HG03378 (cell line): ENCODE results near the gene L3MBTL4.
"Not testable (repeated sequence)": the region's sequence is repeated elsewhere in the genome, so short reads cannot be mapped to it uniquely, and the experiment has no call there.

Source experiments
- ATAC-seq: cut with Tn5 transposase; IDR thresholded peaks from one replicate; pipeline ENCODE4 v1.9.1; 2021; ENCODE audit warnings: mild to moderate bottlenecking, moderate library complexity; ENCODE audit not compliant: unreplicated experiment

Gene L3MBTL4

DNA sequence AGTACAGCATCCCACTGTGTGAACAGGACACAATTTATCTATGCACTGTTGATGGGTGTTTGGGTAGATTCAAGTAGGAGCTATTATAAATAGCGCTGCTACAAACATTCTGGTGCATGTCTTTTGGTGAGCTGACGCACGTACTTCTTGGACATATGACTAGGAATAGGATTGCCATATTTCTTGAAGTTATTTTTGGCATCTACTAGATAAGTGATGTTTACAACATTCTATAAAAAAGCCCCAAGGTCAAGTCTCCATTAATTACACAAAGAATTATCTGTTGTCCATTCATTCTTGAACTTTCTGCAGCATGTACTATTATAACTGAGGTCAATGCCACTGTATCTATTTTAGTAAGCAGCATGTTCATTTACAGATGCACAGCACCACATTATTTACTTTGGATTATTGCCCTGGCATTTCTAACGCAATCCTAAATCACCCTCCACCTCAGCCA, 293.9 kb downstream of the L3MBTL4 start:
- no peak for ATAC-seq

DNA sequence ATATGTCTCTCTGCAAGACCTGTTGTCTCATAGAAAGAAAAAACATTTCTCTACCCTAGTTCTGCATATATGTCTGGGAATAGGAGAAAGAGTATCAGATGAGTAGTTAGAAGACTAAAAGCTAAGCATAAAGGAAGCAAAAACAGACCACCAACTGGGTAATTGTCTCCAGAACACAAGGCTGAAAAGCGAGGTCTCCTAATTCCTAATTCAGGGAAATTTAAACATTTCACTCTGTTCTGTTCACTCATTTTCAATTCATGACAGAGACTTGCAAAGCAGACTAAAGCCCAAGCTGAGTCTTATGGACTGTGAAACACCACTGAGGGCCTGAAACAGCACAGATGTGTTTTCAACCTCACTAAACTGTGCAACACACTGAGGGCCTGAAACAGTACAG, 294.9 kb downstream of the L3MBTL4 start:
- no peak for ATAC-seq

DNA sequence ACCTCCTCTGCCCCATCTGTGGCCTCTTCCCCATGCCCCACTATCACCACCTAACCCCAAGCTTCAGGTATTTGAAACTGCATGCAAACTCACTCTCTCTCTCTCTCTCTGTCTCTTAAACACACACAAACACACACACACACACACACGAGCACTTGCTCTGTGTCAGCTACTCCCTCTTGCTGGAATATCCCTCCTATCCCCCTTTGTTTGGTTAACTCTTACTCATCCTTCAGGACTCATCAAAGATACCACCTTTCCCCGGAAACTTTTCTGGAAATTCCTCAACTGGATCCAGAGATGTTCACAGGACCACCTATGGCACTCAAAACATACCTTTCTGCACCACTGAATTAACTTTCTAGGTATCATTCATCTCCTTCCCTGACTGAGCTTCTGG, 296.6 kb downstream of the L3MBTL4 start:
- ATAC-seq = no peak

DNA sequence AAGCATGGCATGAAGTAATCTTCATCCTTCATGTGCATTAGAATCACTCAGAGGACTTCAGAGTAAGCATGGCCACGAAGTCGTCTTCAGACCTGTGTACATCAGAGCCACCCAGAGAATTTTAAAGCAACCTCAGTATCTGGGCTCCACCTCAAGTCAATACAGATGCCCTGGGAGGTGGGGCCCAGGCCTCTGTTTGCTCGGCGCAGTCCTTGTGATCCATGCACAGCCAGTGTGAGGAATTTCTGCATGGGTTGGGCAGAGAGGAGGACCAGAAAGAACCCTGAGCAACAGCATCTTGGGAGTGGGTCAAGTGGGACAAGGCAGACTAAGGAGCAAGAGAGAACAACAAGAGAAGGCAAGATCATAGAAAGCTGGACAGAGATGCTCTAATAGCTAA, 299.0 kb downstream of the L3MBTL4 start:
- ATAC-seq = no peak

DNA sequence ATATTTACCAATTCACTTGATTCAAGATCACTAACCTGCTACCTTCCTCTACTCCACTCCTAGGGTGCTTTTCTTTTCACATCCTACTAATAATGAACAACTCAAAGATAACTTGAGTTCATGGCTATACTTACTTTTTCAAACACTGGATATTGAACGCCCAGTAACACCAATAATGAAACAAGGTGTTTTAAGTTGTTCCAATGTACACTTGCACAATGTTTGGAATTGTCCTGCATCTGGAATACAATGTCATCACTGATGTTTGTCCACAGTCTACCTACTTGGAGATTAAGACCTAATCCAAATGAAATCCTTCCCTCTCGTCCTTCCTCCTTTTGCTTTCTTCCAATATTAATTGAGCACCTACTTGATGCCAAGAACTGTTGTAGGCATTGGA, 301.1 kb downstream of the L3MBTL4 start:
- ATAC-seq = no peak

DNA sequence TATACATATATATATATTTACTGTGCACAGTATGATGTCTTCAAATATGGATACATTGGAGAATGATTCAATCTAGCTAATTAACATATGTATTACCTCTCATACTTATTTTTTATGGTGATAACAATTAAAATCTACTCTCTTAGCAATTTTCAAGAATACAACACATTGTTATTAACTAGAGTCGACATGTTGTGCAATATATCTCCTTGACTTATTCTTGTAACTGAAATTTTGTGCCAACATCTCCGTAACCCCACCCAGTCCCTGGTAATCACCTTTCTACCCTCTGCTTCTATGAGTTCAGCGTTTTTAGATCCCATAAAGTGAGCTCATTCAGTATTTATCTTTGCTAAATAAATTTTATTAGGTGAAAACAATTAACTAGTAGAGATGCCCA, 303.0 kb downstream of the L3MBTL4 start:
- ATAC-seq = no peak

DNA sequence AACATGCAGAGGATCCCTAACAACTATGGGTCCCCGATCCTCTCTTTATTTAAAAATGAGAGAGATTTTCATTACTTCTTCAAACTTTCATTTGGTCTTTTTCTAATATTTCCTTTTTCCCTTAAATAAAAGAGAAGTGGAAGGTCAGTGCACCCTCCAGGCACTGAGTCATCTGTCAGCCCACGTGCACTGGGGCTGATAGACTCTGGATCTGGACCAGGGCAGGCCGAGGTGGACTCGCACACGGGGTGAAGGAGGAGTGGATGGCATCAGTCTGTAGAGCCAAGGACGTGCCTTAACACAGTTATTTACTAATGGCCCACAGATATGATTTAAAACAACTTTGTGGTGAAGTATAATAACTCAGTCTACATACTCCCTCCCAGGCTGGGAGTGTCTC, 305.0 kb downstream of the L3MBTL4 start:
- no peak for ATAC-seq

DNA sequence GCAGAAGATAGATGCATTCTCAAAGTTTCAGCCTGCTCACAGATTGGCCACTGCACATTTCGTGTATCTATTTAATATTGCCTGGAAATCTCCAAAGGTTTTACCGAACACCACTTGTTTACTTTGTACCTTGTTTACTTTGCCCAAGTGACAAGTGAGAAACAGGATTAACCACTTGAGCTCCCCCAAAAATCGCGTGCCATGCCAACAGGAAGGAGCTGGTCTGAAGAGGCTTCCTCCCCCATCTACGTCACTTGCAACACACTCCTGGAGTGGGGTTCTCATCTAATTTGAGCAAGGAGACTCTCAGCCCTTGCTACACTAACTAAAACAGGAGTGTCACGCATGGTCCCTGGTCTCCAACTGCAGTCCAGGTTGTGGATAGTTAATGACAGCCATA, 306.9 kb downstream of the L3MBTL4 start:
- no peak for ATAC-seq

DNA sequence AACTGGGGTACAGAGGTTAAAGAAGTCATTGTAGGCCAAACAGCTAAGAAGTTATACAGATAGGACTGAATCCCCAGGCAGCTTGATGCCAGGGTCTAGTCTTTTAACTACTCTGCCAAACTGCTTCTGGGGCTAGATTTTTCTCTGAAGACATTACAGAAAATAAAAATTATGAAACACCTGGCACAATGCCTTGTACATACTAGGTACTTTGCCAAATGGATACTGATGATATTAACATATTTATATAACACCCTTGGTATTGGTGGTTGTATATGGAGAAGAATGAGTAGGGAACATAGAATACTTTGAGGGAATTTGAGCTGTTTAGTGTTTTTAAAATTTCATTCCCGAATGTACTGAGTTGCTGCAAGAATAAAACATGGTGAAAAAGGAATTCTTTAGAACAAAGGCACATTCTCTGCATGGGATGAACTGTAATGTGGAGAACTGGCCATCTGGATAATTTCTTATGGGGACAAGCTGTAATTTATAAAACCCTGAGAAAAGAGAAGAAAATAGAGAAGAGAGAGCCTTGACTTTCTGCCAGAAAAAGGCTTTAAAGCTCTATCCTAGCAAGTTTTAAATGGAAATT, 308.5 kb downstream of the L3MBTL4 start:
- no peak for ATAC-seq

DNA sequence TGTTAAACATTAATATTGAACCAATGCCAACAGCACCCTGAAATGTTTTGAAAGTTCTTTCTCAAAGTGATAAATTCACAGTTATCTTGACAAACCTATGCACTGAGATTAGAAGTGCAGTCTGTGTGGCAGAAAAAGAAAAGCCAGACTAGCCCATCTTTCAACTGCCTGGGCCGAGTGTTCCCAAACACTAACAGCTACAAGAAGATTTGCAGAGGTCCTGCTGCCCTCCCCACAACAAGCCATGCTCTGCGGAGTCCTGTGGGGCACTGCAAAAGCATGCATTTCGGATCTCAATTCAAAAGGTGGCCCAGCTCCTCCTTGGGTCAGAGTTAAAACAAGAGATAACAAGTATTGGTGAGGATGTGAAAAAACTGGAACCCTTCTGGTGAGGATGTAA, 311.0 kb downstream of the L3MBTL4 start:
- no peak for ATAC-seq

DNA sequence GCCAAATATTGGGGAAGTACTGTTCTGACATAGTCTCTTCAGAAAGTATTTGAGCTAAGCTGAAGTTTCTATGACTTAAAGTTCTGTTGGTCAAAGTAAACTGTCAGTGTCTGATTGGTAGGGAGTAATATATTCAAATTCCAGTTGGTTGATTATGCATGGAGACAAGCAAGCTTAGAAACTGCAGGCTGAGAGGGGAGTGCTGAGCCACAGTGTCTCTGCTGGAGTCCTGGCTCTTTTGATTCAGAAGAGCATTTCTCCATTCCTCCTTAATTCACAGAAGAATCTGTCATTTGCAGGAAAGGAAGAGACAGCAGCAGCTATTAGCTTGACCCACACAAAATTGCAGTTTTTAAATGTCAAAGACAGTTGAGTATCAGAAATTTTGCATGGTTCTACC, 318.0 kb downstream of the L3MBTL4 start:
- no peak for ATAC-seq

DNA sequence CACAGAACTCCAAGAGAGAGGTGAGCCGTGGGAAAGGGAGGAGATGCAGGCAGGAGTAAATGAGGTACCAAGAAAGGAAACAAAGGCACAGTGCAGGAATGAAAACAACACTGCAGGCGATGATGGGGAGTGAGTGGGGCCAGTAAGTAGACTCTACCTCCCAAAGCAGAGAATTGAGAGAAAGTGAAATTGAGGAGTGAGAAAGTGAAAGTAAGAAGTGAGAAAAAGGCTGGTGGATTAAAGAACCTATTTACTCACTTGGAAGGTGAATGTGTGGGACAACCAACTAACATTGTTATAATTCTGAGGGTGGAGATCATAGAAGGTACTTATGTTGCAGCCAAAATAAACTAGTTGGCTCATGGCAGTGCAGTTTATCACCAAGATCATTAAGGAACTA, 326.3 kb downstream of the L3MBTL4 start:
- no peak for ATAC-seq

DNA sequence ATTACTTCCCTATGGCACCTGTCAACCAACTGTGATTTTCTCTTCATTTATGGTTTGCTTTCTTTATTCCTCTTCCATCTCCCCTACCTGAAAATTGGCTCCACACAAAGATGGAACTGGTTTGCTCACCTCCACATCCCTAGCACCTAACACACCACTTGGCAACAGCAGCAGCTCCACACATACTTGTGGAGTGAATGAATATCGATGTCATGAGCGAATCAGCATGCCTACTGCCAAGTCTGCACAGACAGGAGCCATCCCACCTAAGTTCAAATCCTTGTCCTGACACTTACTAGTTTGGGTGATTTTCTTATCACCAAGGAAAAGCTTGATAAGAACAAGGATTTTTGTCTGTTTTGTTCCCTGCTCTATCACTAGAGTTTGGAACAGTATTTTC, 328.0 kb downstream of the L3MBTL4 start:
- no peak for ATAC-seq

DNA sequence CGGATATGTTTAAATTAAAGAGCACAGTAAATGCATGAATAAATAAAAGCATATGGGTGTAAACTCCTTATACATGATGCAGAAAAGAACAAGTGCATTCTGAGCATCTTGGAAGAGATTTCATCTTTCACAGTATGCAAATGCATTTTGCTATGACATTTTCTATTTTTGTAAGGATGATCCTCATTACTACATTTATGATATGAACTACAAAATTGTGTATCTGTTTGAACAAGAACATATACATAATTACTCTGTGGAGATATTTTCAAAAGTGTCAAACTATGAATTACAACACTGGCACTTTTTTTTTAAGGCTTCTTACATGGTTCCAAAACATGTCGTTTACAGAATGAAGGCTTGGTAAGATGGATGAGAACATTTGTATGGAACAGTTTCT, 335.3 kb downstream of the L3MBTL4 start:
- no peak for ATAC-seq

DNA sequence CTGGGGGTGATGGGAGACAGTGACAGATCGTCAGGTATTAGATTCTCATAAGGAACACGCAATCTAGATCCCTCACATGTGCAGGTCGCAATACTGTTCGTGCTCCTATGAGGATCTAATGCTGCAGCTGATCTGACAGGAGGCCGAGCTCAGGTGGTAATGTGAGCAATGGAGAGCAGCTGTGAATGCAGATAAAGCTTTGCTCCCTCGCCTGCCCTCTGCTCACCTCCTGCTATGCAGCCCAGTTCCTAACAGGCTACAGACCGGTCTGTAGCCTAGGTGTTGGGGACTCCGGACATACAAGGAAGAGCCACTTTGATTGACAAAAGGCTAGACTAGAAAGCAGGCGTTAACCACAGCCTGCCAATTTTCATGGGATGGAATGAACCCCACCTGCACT, 335.8 kb downstream of the L3MBTL4 start:
- no peak for ATAC-seq

DNA sequence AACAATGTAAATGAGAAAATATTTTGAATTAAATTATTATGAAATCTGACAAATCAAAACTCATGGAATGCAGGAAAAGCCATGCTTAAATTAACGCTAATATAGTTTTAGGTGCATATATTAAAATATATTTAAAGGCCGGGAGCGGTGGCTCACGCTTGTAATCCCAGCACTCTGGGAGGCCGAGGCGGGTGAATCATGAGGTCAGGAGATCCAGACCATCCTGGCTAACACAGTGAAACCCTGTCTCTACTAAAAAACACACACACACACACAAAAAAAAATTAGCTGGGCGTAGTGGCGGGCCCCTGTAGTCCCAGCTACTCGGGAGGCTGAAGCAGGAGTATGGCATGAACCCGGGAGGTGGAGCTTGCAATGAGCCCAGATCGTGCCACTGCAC, 342.3 kb downstream of the L3MBTL4 start:
- not testable (repeated sequence) for ATAC-seq

DNA sequence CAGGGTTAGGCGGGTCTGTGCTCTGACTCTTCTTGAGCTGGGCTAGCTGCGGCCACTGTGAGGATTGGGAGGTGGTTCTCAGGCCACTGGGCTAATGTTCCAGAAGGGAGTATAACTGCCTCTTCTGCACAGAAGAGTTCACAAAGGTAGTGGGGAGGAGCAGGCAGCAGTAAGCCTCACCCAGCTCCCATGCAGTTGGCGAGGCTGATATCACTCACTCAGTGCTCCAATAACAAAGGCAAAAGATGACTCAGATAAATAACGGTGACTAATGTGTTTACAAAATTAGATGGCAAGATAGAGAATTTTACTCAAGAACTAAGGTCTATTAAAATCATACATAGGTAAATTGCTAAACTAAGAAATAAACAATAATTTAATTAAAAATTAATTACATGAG, 345.2 kb downstream of the L3MBTL4 start:
- no peak for ATAC-seq

DNA sequence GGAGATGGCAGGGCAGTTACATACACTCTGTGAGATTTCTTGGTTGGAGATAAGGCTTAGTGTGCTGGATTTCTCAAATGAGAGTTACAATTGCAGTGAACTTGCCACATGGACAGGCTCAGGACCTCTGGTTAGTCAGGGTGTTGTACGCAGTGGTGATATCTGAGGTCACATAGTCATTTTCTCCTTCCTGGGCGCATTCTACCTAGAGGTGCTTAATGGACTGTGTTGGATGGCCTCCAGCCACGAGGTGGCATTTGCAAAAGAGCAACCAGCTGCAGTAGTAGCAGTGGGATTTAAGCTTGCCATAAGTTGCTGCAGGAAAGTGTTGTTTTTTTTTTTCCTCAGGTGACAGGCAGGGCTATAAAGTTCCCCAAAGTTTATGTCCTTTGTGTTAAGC, 345.6 kb downstream of the L3MBTL4 start:
- no peak for ATAC-seq

DNA sequence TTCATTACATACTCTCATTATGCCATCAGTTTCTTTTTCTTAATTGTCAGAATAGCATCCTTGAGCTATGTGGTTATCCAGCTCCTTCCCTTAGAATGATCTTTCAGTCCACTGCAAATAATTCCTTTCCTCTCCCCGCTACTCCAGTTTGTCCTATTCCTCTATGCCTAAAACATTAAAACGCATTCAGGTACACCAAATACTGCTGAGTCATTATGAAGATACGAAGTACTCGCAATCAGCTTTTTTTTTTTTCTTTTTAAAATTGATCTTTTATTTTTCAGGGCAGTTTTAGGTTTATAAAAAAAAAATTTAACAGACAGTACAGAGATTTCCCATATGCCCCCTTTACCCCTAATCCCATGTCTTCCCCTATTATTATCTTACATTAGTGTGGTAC, 354.6 kb downstream of the L3MBTL4 start:
- ATAC-seq = no peak

DNA sequence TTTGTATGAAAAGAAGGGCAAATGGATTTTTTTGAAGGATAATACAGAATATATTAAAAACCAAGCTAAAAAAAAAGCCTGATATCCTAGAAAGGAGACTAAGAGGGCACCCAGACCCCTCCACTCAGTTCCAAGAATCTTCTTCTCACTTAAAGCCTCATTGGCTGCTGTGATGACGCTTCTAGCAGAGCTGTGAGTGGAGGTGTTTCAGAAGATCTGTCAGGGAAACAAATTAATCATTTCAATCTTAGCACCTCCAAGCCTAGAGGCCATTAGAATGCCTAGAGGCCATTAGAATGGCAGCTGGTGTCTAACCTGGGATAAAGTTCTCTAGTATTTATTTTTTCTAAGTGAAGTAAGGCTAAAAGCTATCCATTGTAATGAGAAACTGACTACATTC, 355.2 kb downstream of the L3MBTL4 start:
- ATAC-seq = no peak

DNA sequence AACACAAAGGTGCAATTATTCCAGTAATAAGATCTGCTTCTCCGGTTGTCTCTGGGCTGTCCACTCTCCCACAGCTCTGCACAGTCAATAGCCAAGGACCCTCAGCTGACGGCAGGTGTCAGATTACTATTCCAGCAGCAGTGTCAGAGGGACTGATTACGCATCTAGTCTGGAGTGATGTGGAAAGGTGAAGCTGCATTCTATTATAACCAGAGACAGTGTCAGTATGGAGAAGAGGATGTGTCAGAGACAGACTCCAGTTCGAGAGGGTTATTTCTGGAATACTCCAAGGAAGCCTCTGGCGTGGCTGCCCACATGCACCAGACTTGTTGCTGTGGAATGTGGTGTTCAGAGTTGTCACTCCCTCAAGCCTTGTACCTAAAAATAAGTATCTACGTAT, 355.8 kb downstream of the L3MBTL4 start:
- ATAC-seq = no peak

DNA sequence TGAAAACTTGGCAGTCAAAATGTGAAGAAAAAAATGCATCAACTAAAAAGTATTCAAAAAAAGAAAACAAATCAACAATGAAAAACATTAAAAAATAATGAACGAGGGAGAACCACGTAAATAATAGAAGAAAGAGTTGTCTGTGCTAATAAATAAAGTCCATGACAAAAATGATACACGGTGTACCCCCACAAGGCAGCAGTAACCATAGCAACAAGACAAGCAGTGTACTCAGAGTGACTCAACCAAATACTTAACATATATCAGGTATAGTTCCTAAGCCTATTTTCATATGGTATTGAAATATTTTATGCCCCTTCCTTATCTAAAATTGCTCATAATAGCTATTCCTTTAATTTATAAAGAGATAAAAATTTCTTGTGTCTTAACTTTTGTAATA, 357.1 kb downstream of the L3MBTL4 start:
- ATAC-seq = no peak

DNA sequence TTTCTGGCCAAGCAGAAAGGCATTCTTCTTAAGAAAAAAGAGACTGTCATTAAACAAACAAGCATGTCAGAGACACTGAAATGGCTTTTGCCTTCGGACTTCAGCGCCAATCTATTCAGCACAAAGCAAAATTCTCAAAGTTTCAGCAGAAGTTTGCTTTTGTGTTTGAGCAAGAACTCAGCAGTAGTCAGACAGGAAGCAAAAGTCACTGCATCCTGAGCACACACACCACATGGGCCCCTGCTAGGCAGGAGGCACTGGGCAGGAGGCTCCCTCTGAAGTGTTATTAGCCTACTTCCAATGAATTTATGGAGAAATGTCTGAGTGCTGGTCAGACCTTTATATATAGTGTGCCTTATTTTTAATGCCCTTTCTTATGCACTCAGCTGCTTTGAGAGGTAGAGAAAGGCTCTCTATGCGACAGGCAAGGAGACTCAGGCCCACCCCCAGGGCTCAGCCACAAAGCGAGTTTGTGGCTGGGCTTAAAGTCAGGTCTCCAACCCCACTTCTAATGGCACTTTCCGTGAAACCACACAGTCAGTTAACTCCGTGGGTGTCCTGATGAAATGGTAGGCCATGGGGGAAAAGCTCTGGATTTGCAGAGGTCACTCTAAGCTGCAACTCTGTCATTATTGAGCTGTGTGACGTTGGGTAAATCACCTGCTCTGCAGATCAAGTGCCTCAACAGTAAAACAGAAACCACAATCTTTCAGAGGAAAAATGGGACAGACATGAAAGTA, 358.4 kb downstream of the L3MBTL4 start:
- peak; percentile 73 for ATAC-seq
